HG03139 (cell line): ENCODE data around the gene RCL1.

Experiments
- ATAC-seq: cut with Tn5 transposase; IDR thresholded peaks from one replicate; pipeline ENCODE4 v1.9.1; 2021; ENCODE audit not compliant: unreplicated experiment

The RCL1 gene

DNA sequence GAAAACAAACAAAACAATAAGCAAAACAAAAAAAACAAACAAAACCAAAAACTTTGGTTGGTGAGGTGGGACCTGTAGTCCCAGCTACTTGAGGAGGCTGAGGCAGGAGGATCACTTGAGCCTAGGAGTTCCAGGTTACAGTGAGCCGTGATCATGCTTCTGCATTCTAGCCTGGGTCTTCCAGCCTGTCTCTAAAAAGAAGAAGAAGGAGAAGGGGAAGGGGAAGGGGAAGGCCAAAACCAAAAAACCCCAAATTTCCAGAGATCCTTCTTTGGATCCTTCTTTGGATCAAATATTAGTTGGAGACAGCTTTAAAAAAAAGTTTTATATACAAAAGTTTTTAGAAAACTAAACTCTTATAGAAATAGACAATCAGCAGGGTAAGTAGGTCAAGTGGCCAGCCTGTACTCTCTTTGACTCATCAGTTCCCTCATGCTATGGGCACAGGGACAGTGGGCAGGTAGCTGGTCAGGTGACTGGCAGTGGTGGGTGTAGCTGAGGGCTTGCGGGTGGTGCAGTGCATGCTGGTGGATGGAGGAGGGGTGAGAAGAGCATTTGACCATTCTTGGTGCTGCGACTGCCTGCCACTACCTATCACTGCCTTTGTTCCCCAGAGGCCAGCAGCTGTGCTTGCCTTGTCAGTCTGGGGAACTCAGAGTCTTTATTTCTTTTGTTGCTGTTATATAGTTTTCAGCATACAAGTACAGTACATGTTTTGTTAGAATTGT is 12.6 kb downstream of the RCL1 start:
- no peak for ATAC-seq

DNA sequence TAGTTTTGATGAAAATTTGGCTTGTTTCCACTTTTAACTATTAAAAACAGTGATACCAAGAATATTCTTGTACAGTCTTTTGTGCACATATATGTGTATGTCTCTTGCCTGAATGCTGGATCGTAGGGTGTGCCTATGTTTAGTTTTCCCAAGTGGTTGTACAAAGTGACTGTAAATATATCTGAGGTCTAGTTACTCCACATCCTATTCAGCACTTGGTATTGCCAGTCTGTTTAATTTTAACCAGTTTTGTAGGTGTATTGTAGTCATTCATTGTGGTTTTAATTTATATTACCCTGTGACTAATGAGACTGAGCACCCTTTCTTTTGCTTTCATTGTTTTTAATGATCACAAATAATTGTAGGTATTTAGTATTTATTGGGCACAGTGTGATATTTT is 17.8 kb downstream of the RCL1 start:
- ATAC-seq = no peak

DNA sequence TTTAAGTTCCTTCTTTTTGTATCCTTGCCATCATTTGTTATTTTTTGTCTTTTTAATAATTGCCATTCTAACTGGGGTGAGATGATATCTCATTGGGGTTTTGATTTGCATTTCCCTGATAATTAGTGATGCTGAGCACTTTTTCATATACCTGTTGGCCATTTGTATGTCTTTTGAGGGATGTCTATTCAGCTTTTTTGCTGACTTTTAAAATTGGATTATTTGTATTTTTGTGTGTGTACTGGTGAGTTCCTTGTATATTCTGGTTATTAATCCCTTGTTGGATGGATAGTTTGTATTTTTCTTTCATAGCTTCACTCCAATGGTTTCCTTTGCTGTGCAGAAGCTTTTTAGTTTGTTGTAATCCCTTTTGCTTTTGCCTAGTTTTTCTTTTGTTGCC is 19.1 kb downstream of the RCL1 start:
- ATAC-seq = no peak

- ATAC-seq = no peak
Measured at GRCh38 chr9:4812858-4813257, 20.1 kb downstream of the RCL1 start.

GRCh38 chr9:4814913-4815312 is 22.2 kb downstream of the RCL1 start:
- ATAC-seq = no peak

DNA sequence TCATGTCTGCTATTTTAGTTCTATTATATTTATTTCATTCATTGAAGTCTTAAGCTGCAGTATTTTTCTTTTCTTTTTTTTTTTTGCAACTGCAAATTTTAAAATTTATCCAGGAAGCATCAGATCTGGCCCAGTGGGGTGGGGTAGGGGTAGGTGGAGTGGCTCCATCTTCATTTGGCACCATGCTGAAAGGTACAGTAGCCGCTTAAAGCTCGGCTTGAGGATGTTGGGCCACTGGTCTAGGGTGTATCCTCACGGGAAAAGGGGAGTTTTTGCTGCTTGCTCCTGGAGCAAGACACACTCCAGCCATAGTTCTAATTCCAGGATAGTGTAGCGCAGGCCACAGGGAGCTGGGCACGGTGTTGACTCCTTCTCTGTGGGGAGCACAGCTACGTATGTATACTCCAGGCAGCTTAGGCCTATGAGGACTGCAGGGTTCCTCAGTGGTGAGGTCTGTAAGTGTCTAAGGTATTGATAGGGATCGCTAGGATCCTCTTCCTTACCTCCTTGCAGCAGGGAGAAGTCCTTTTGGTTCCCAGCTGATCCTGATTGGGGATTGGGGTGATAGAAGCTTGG is 22.7 kb downstream of the RCL1 start:
- ATAC-seq = no peak

- no peak for ATAC-seq
Measured at GRCh38 chr9:4820168-4820567, 27.4 kb downstream of the RCL1 start.

GRCh38 chr9:4821133-4821532 is 28.4 kb downstream of the RCL1 start:
- no peak for ATAC-seq

DNA sequence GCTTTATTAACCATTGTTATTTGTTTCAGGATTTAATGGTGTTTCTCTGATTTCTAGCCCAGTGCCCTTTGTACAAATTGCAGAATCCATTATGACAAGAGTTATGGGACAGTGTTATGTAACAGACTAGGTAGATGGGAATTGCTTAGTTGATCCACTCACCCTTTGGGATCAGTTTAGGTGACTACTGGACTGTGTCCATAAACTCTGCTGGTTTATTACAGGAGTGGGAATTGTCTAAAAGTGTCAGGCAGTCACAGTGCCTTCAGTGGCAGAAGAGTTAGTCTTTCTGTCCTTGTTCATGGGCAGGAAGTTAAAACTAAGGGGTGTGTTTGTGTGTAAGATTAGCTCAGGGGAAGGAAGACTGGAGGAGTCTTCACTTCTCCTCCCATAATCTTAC is 29.3 kb downstream of the RCL1 start:
- no peak for ATAC-seq

DNA sequence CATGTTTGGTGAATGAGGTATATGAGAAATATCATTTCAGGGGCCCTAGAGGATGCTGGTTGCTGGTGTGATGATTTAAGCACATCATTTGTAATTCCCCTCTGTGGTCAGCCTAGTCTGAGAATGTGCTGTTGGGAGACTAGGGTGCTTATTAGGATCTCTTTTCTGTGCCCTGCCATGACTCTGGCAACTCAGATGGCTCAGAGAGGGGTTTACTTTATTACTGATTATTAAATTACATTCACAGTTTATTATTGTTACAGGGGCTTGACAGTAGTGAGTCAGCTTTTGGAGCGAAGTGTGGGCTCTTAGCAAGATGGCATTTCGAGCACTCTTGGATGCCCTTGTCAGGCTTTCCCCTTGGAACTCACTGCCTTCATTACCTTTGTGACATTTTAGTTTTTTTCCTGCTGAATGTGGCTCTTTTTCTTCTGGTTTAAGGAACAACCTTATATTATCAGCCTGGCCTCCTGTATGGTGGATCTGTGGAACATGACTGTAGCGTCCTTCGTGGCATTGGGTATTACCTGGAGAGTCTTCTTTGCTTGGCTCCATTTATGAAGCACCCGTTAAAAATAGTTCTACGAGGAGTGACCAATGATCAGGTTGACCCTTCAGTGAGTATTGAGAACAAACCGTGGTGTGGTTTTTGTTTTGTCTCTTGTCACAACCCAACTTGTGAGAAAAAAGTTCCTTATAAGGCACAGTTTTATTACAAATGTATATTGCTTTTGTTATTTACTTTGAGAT is 33.8 kb downstream of the RCL1 start:
- ATAC-seq = no peak

- ATAC-seq = no peak
Measured at GRCh38 chr9:4827224-4827623, 34.5 kb downstream of the RCL1 start.

GRCh38 chr9:4828761-4829160 is 36.0 kb downstream of the RCL1 start:
- no peak for ATAC-seq

GRCh38 chr9:4829969-4830368 is 37.2 kb downstream of the RCL1 start:
- ATAC-seq = no peak

DNA sequence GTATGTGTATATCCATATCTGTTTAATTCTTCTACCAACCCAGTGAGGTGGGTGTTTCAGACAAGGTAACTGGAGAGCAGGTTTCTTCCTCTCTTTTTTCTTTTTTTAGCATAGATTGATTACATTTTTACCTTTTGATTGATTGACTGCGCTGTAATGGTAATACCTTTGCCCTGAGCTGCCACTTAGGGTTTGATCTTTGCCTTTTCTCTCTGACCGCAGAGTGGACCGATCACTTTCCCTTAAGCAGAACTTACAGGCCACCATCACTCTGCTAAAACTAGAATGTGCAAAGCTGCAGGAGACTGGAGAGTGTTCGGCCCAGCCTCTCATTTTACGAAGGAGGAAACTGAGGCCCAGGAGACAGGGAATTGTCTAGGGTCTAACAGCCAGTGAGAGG is 38.0 kb downstream of the RCL1 start:
- ATAC-seq = no peak

- no peak for ATAC-seq
Measured at GRCh38 chr9:4831119-4831518, 38.4 kb downstream of the RCL1 start.

- ATAC-seq = no peak
Measured at GRCh38 chr9:4831944-4832343, 39.2 kb downstream of the RCL1 start.

DNA sequence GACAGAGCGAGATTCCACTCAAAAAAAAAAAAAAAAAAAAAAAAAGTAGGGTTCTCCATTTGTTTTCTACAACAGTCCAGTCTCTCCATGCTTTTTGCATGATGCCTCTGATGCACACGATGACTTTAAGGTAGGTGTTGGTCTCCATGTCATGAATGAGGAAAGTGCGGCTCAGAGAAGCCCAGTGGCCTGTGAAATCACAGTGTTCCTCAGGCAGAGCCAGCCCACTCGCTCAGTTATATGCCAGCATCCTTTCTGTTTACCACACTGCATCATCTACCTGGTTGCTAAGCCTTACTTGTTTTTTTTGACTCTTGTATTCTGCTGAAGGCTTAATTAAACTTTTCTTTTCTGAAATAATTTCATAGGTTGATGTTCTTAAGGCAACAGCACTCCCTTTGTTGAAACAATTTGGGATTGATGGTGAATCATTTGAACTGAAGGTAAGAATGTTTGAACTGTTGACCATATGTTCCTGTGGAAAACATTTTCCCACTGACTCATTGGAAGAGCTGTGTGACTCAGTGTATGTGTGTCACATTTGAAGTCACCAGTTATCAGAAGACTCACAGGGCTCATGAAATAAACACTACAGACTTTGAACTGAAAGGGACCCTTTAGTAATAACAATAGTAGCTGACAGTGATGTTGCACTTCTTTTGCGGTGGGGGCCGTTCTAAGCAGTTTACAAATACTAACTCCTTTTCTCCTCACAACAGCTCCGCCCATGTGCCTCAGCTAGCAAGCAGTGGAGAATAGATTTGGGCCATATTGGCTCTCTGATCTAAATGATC is 40.2 kb downstream of the RCL1 start:
- ATAC-seq = no peak

- no peak for ATAC-seq
Measured at GRCh38 chr9:4833781-4834560, 41.2 kb downstream of the RCL1 start.

DNA sequence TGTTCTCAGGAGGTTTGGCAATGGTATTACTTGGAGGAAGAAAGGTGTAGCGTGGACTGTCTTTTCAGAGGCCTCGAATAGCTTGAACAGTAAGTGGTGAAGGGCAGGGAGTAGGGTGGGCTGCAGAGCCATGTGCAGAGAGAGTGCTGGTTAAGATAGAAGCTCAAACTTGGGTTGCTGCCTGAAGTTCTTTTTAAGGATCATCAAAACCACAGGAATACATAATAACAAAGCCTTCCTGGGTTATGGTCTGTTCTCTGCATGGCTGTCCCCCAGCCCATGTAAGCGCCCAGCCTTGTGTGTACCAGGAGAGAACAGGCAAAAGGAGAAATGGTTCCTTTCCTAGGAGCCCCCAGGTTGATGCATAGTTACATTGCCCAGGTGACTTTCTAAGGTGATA is 43.9 kb downstream of the RCL1 start:
- no peak for ATAC-seq

DNA sequence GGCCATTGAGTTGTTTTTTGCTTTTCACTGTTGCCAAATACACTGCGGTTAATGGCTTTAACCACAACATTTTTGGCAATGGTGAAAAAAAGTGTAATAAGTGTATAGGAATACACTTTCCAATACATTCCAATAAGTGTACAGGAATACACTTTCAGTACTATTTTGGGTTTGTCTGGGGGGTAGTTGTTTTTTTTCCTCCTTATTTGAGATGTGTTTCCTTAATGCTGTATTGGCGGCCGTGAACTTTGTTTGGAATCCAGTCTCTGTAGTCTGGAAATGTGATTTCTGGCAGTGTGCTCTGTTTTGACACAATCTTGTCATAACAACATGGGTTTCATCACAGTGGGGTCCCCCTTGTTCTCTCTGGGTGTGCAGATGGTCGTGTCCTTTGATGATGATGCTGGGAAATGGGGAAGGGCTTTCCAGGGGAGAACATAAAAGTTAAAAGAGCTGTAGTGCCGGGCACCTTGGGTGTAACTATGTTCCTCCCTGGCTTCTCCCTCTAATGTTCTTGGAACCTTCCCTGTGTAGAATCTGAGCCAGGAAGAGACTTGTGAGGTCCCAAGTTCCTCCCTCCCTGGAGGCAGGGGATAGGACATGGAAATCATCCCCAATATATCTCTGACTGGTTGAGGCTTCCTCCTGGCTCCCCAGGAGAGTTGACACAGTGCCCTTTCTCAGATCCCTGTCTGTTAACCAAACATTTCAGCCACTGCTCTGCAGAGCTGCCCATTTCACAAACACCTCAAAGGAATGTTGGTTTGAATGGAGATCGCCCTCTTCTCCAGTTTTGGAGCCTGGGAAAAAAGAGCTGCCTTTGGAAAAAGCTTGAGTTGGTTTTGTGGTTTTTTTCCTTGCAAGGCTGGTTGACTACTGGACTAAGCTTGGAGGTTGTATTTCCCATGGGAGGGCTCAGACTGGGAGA is 44.8 kb downstream of the RCL1 start:
- ATAC-seq = no peak
